ENCODE measurements around the gene SUCNR1. TPM values are rescaled to one million over a fixed set of nuclear protein-coding genes. Genes with fewer than 3 reads are reported as not detected.
"Not testable (repeated sequence)": the region's sequence is repeated elsewhere in the genome, so short reads cannot be mapped to it uniquely, and the experiment has no call there.

SUCNR1 gene
- total RNA-seq = not detected in 2 replicates

DNA sequence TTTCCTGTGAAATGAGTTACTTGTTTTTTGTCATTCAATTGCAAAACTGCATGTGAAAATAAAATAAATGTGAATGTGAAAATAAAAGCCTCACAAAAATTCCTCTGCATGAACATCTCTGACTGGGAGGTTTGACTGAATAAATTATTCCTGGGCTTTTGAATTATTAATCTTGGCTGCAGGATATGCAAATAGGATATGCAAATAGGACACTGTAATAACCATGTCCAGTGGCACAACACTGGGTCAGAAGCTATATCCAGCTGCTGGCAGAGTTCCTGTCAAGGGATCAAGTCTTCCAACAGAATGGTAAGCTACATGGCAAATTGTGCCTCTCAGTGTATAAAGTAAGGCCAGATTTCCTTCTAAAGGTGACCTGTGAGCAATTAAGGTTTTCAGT, at the start of gene SUCNR1:
TSS of gene SUCNR1 (plus strand) at position 246 of the 400 bp plus-strand sequence. CDS start 6,250 bp downstream, outside the sequence.
- intact Hi-C loops (cut with micrococcal nuclease) = no loop called here

DNA sequence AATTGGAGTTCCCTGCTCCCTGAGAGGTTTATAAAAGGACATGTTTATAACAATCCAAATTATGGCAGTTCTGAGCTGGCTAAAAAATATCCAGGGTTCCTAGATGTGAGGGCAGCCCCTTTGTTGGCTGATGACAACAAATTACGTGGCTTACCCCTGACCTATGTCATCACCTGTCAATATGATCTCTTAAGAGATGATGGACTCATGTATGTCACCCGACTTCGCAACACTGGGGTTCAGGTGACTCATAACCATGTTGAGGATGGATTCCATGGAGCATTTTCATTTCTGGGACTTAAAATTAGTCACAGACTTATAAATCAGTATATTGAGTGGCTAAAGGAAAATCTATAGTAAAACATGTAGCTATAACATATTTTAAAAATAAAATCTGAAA, 45.6 kb upstream of the SUCNR1 start:
- intact Hi-C loops (cut with micrococcal nuclease) = no loop called here

DNA sequence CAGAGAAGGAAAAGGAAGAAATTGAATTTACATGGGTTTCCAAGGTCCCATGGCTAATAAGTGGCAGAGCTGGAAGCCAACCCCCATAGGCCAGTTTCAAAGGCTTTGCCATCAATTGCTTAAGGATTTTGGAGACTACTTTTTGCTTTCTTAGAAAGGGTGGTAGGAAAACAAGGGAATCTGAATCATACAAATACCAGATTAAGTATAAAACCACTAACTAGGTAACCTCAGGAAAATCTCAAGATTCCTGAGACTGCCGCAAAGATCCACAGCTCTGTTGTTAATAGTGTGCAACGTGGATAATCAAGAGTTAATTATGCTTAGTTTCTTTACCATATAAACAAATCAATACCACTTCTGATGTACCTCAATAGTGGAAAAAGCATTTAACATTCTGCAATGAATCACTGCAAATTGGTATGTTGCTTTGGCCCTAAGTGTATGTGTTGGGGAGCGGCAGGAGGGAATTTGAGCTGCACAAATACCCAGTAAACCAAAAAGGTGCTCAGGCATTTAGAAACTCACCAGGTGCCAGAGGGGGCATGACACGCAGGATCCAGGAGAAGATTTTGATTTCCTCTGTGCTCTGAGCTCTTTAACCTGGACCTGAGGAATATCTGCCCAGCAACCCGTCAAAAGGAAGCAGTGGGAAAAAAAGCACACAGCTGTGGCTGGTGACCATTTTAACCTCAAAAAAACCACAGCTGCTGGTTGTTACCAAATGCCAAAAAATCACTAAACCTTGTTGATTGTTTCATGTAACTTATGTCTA, 37.5 kb upstream of the SUCNR1 start:
- intact Hi-C loops (cut with micrococcal nuclease) = loop anchor here (5.0 kb wide), 3 partner anchors 81 to 669 kb away; no protein-coding TSS in a partner anchor

DNA sequence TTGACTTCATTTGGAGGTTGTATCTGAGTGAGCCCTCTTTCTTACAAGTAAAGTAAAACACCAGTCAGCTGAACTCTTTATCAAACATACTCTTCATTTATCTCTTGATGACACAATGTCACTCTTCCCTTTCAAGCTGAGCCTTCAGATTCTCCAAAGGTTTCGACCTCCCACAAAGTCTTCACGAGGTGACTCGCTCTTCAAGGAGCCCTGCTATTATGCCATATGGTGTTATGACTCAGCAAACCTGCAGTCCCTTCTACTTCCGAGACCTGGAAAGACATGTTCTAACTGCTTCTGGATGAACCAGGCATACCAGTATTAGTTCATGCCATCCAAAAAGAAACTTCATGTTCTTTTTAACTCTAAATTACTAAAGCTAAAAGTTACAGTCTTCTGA, 36.4 kb upstream of the SUCNR1 start:
- intact Hi-C loops (cut with micrococcal nuclease) = loop anchor here (5.0 kb wide), 3 partner anchors 80 to 670 kb away; no protein-coding TSS in a partner anchor

- intact Hi-C loops (cut with micrococcal nuclease) = loop anchor here (1.0 to 5.0 kb wide), 6 partner anchors 79 to 671 kb away; no protein-coding TSS in a partner anchor
Measured at GRCh38 chr3:151838574-151839312, 34.7 kb upstream of the SUCNR1 start.

GRCh38 chr3:151839313-151839631, 34.2 kb upstream of the SUCNR1 start:
- intact Hi-C loops (cut with micrococcal nuclease) = loop anchor here (1.0 to 5.0 kb wide), 6 partner anchors 78 to 672 kb away; no protein-coding TSS in a partner anchor

DNA sequence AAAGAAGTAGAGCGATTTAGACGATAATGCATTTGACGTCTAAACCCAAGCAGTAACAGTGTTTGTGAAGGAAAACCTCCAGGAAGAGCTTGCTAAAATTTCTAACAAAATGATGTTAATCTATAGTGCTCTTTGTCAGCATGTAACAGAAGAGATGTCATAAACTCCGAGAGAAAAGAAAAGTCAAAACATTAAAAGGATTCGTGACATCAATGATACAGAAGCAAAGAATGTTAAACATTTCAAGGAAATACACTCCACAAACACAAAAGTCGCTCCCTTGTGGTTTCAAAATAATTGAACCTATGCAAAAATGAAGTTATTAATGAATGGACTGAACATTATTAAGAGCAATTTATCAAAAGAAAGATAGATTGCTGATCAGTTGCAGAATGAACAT, 31.6 kb upstream of the SUCNR1 start:
- intact Hi-C loops (cut with micrococcal nuclease) = no loop called here

DNA sequence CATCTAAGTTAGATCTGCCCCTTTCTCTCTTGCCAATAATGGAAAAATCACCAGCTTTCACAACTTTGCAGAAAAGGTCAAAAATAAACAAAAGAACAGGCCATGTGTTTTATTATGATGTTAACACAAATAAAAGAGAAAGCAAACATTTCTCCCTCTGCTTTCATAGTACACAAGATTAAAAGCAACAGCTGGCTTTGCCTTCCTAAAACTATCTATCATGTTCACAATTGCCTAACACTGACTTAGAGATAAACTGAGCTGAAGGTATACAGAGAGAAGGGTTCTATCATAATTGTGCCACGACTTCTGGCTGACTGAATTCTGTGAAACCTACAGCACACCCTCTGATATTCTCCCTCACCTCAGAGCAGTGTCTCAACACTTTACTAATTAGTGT, 30.2 kb upstream of the SUCNR1 start:
- intact Hi-C loops (cut with micrococcal nuclease) = no loop called here

GRCh38 chr3:151845306-151845905, 28.0 kb upstream of the SUCNR1 start:
- intact Hi-C loops (cut with micrococcal nuclease) = no loop called here

- intact Hi-C loops (cut with micrococcal nuclease) = not testable (repeated sequence)
Measured at GRCh38 chr3:151850065-151850464, 23.4 kb upstream of the SUCNR1 start.

DNA sequence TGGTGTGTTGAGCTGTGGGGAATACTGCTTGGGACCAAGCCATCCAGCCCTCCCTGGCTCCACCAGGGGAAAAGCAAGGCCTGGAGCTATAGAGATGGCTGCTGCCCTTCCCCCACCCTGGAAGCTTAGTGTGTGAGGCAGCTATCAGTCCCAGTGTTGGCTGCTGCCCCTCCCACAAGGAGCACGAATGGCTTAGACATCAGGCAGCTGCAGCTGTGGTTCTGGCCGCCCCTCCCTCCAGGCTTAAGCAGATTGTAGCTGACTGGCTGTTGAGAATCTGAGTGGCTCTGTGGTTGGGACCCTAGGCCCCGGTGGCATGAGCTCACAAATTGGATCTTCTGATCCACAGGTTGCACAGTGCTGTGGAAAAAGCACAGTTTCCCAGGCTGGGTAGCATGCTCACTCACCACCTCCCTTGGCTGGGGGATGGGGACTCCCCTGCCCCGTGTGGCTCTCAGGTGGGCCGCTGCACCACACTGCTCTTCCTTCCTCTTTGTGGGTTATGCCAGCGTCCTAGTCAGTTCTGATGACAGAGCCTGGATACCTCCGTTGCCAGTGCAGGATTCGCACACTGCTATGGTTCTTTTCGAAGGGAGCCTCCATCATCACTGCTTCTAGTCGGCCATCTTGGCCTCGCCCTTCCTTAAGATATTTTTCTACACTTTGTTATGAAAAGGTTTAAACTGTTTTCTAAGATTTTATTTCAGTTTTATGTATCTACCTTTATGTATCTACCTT, 21.2 kb upstream of the SUCNR1 start:
- intact Hi-C loops (cut with micrococcal nuclease) = no loop called here

GRCh38 chr3:151856118-151856517, 17.3 kb upstream of the SUCNR1 start:
- intact Hi-C loops (cut with micrococcal nuclease) = no loop called here

- intact Hi-C loops (cut with micrococcal nuclease) = no loop called here
Measured at GRCh38 chr3:151856641-151857040, 16.8 kb upstream of the SUCNR1 start.

- intact Hi-C loops (cut with micrococcal nuclease) = no loop called here
Measured at GRCh38 chr3:151859233-151859673, 14.2 kb upstream of the SUCNR1 start.

GRCh38 chr3:151859905-151860304, 13.5 kb upstream of the SUCNR1 start:
- intact Hi-C loops (cut with micrococcal nuclease) = no loop called here

- intact Hi-C loops (cut with micrococcal nuclease) = no loop called here
Measured at GRCh38 chr3:151863611-151864010, 9.8 kb upstream of the SUCNR1 start.

DNA sequence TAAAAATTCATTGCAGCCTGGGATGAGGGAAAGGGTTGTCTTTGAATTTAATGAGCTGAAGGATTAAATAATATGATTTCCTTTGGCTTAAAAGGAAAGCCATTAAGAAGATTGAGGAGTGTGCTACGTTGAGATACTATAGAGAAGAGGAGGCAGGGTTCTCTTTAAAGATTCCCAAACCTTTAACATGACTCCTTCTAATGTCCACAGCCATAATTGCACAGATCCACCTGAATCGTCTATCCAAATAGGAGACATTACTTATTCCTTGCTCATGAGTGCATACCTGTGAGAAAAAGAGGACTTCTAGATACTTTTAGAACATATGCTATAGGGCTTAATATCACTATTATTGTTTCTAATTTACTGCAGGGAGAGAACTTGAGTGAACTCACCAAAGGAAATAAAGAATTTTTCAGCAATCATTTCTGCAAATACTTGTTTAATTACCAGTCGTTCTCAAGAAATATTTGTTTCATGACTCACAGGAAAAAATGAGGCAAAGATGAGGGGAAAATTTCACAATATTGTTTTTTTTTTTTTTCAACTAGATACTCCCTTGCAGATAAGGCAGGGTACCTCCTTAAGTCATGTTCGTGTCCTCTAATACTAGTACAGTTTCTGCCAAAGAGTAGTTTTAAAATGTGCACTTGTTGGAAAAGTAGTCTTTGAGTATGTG, 8.9 kb upstream of the SUCNR1 start:
- intact Hi-C loops (cut with micrococcal nuclease) = no loop called here

GRCh38 chr3:151866711-151867410, 6.6 kb upstream of the SUCNR1 start:
- intact Hi-C loops (cut with micrococcal nuclease) = no loop called here

DNA sequence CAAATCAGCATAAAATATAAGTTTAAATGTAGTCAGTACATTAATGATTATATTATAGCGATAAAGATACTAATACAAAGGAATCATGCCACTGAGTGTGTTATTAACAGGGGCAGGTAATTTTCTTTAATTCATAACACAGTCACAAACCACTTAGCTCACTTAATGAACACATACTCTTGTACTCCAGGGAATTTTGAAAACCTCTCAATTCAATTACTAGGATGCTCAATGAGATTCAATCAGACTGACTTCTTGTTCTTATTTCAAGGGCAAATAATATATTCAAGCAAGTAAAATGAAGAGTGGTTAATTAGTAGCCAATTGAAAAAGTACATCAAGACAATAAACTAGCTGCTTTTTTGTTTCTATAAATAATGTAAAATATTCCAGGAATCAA, 5.8 kb upstream of the SUCNR1 start:
- intact Hi-C loops (cut with micrococcal nuclease) = no loop called here

DNA sequence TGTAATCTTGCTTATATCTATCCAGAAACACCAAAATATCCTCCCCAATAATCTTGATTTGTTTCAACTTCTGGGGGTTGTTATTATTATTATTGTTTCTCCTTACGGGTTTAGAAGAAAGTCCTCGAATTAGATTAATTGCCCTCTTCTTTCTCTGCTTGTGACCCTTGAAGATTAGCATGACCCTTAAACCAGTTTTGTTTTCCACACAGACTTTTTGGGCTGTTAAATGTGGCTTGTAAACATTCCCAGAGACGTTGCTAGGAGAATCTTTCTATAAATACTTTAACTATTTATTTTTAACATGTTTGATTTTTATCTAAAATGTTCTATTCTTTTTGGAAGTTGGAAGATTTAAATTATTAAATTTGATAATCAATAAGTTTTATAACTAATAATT, 4.3 kb upstream of the SUCNR1 start:
- intact Hi-C loops (cut with micrococcal nuclease) = no loop called here
